GM13977 (cell line): ENCODE measurements around the gene ABHD17B.

Experiments used
- DNase-seq: peaks from one replicate; pipeline ENCODE4 v3.0.0; 2012; ENCODE audit warnings: low spot score
- in situ Hi-C: fragments of 300-500 bp; cut with MboI; formaldehyde crosslinking; loops from one replicate; pipeline ENCODE4 v1.12.0; 2022; ENCODE audit warnings: low sequenced_read_pairs, low pct_unique_long_range_greater_than_20kb, mixed read lengths, inconsistent platforms; ENCODE audit not compliant: unreplicated experiment
- TF ChIP-seq, protein P1 (sequence below): IDR thresholded peaks from 2 replicates; pipeline ENCODE4 v1.5.1; 2012; ENCODE audit warnings: mild to moderate bottlenecking, control low read depth; ENCODE audit not compliant: insufficient read depth; ENCODE audit errors: extremely low read depth, missing control alignments

ABHD17B gene

DNA sequence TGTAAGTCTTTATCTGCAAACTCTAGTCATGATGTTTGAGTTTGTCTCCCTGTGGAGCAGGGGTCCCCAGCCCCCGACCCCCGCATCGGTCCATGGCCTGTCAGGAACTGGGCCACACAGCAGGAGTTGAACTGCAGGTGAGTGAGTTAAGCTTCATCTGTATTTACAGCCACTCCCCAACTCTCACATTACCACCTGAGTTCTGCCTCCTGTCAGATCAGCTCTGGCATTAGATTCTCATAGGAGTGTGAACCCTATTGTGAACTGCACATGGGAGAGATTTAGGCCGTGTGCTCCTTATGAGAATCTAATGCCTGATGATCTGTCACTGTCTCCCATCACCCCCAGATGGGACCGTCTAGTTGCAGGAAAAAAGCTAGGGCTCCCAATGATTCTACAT is 7.4 kb upstream of the ABHD17B start:
- TF ChIP-seq, protein P1, sequence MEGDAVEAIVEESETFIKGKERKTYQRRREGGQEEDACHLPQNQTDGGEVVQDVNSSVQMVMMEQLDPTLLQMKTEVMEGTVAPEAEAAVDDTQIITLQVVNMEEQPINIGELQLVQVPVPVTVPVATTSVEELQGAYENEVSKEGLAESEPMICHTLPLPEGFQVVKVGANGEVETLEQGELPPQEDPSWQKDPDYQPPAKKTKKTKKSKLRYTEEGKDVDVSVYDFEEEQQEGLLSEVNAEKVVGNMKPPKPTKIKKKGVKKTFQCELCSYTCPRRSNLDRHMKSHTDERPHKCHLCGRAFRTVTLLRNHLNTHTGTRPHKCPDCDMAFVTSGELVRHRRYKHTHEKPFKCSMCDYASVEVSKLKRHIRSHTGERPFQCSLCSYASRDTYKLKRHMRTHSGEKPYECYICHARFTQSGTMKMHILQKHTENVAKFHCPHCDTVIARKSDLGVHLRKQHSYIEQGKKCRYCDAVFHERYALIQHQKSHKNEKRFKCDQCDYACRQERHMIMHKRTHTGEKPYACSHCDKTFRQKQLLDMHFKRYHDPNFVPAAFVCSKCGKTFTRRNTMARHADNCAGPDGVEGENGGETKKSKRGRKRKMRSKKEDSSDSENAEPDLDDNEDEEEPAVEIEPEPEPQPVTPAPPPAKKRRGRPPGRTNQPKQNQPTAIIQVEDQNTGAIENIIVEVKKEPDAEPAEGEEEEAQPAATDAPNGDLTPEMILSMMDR: no peak
- in situ Hi-C loops: no loop called here
- DNase-seq: no peak

- TF ChIP-seq, protein P1: no peak
- DNase-seq: peak; percentile 25
- in situ Hi-C loops: no loop called here
Measured at GRCh38 chr9:71916834-71917534, 6.0 kb upstream of the ABHD17B start.

DNA sequence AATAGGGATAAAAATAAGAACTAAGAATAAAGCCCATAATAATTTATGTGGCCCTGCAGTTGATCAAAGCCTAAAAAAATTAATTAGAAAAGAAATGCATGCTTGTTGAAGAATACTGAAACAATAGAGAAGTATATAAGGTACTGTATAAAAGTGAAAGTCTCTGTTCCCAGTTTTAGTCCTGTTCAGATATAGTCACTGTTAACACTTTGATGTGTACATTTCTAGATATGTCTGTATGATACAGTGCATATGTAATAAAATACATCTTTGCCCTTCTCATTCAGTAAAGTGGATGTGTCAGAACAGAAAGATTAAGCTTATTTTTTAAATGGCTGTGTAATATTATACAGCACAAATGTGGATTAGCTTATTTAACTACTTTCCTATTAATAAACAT is 4.5 kb upstream of the ABHD17B start:
- DNase-seq: peak; percentile 21
- in situ Hi-C loops: no loop called here
- TF ChIP-seq, protein P1: no peak

DNA sequence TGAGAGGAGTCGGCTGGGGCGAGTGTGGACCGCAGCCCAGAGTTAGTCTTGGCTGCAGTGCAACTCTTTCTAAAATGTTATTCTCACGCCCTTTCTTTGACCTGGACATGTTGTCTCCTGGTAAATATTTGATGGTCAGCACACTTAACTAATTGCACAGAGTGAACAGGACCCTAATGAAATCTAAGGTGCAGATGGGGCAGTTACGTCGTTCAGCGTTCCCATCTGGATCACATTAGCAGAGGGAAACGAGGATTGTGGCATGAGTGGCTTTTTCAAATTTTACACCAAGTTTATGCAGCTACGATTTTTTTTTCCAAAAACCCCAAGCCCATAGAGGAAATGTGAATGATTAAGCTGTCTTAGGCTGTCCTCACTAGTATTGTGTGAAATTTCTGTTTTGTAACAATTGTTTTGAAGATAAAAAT is 929 bp upstream of the ABHD17B start:
- TF ChIP-seq, protein P1: no peak
- in situ Hi-C loops: no loop called here
- no peak for DNase-seq

DNA sequence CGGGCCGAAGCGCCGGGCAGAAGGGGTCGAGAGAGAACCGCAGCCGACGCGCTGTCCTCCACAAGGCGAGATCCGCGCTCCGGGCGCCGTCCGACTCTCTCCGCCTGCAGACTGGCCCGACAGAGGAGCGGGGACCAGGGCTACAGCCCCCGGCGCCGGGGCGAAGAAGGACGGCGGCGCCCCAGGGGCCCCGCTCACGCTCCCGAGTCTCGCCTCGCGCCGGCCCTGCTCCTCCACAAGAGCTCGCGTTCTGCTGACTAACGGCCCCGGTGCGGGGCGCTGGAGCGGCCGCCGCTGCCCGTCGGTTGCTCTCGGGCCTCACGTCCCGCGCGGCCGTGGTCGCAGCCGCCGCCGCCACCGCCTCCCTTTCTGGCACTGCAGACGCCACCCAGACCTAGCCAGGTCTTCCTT is 338 bp downstream of the ABHD17B start:
- DNase-seq: no peak
- in situ Hi-C loops: no loop called here
- TF ChIP-seq, protein P1: no peak

- in situ Hi-C loops: no loop called here
- DNase-seq: peak; percentile 43
- TF ChIP-seq, protein P1: no peak
Measured at GRCh38 chr9:71909887-71910649, 925 bp downstream of the ABHD17B start.
